Measurements from ENCODE around the gene ACOXL. TPM values are rescaled to one million over a fixed set of nuclear protein-coding genes. Genes with fewer than 3 reads are reported as not detected.
"Not testable (repeated sequence)": the region's sequence is repeated elsewhere in the genome, so short reads cannot be mapped to it uniquely, and the experiment has no call there.

The ACOXL gene
- total and polyA plus RNA-seq, 9 of the 15 experiments (the other 6 are each of a cell fraction or from before 2014, with no cell fraction given): 0.31 to 0.56 TPM; not detected in 7

GRCh38 chr2:111044066-111044465 is 311.7 kb downstream of the ACOXL start (continued):
- TF ChIP-seq CTCF (IDR thresholded peaks at IDR 0.05 in 2 of 3, conservative IDR thresholded peaks at IDR 0.05 in 1 of 3; ENCODE audit: insufficient read depth in 2 of 3, low read depth in 1 of 3, low read length in 3 of 3) (no peak), KAT8 (IDR thresholded peaks at IDR 0.05; ENCODE audit: low read depth) (no peak), TOE1 (IDR thresholded peaks at IDR 0.05; ENCODE audit: borderline replicate concordance) (no peak), TOE1 (CRISPR knock-in tag; IDR thresholded peaks at IDR 0.05; ENCODE audit: borderline replicate concordance, low read depth) (no peak), LARP7 (IDR thresholded peaks at IDR 0.05) (no peak), CCAR2 (IDR thresholded peaks at IDR 0.05; ENCODE audit: low read depth, low read length) (no peak), TFAP4 (CRISPR knock-in tag; IDR thresholded peaks at IDR 0.05; ENCODE audit: borderline replicate concordance) (no peak)

DNA sequence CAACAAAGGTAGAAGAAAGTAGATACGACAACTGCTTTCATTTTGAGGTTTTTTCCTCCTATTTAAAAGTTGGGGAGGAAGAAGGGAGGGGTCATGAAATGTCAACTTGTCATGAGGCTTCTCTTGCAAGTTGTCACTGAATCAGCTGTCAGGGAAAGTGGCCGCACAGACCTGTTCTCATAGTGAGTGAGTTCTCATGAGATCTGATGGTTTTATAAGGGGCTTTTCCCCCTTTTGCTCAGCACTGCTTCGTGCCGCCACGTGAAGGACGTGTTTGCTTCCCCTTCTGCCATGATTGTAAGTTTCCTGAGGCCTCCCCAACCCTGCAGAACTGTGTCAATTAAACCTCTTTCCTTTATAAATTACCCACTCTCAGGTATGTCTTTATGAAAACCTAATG is 312.9 kb downstream of the ACOXL start:
- H3K4me2 ChIP-seq (ENCODE audit: insufficient read depth, low read length); POLR2A ChIA-PET; intact Hi-C loops (cut with micrococcal nuclease); CTCF ChIA-PET (ENCODE audit: low intra/inter-chr PET ratio); H3K4me3 ChIP-seq; H3K9ac ChIP-seq (ENCODE audit: insufficient read depth in 1 of 2, low read depth in 2 of 2, low read length in 2 of 2); in situ Hi-C loops (cut with MboI); H3K4me1 ChIP-seq (replicated peaks in 1 of 2; ENCODE audit: control insufficient read depth in 2 of 2, insufficient read depth in 2 of 2, low read length in 2 of 2); H3K27ac ChIP-seq (ENCODE audit: extremely low read depth, low read depth, low read length); H3K79me2 ChIP-seq (ENCODE audit: control insufficient read depth, insufficient read depth, low read length); DNase-seq (ENCODE audit: extremely low read depth in 1 of 4, low spot score in 3 of 4); FAIRE-seq; BruUV-seq (replicated peaks); H3K9me1 ChIP-seq (ENCODE audit: control insufficient read depth, insufficient read depth, low read length); ATAC-seq; H4K20me1 ChIP-seq (replicated peaks; ENCODE audit: control insufficient read depth, insufficient read depth, low read length); H3K9me3 ChIP-seq (replicated peaks; ENCODE audit: control insufficient read depth, insufficient read depth, low read depth, low read length); H3K36me3 ChIP-seq (ENCODE audit: control insufficient read depth, insufficient read depth, low read length); H2AFZ ChIP-seq (ENCODE audit: low read depth, low read length): not testable (repeated sequence)
- WGBS (ENCODE audit: insufficient coverage, low coverage, missing lambda C conversion rate): 0% methylated on average over 5 of the region's 6 CpGs
- peaks cover 28 to 62% of the 10 kb centered on the region in 2 experiments; a peak in 4 of 5 replicates for H3K27me3 ChIP-seq (ENCODE audit: control insufficient read depth in 2 of 2, insufficient read depth in 2 of 2, low read length in 2 of 2)

All from K562 (cell line).